HEK293T (cell line): ENCODE results near the gene RAD50.
"Not testable (repeated sequence)": the region's sequence is repeated elsewhere in the genome, so short reads cannot be mapped to it uniquely, and the experiment has no call there.

Experiments used
- CTCF ChIA-PET: fragments of 350-600 bp; formaldehyde crosslinking; extraction: SDS; loops from one replicate; lab custom pipeline; 2021; ENCODE audit warnings: antibody characterized with exemption, inconsistent platforms; lab: Yijun Ruan, JAX
- POLR2A ChIA-PET: fragments of 350-600 bp; formaldehyde crosslinking; extraction: SDS; loops from one replicate; lab custom pipeline; 2020; ENCODE audit warnings: antibody characterized with exemption, inconsistent platforms; lab: Yijun Ruan, JAX
- DNase-seq: peaks from one replicate; pipeline ENCODE4 v3.0.0; 2012; ENCODE audit warnings: mixed read lengths; ENCODE audit errors: extremely low spot score
- ARNT ChIP-seq: fragments of 450-650 bp; IDR thresholded peaks from 2 replicates; pipeline ENCODE4 v1.6.1; 2017; ENCODE audit warnings: mild to moderate bottlenecking
- BHLHE40 ChIP-seq: fragments of 450-650 bp; IDR thresholded peaks from 2 replicates; pipeline ENCODE4 v1.6.1; 2016; ENCODE audit warnings: mild to moderate bottlenecking, moderate library complexity, borderline replicate concordance
- CTBP1 ChIP-seq: fragments of 450-650 bp; IDR thresholded peaks from 2 replicates; pipeline ENCODE4 v1.6.1; 2016; ENCODE audit warnings: borderline replicate concordance
- ELF4 ChIP-seq: fragments of 450-650 bp; IDR thresholded peaks from 2 replicates; pipeline ENCODE4 v1.6.1; 2017; ENCODE audit warnings: antibody characterized with exemption
- FOXA1 ChIP-seq: fragments of 450-650 bp; IDR thresholded peaks from 2 replicates; pipeline ENCODE4 v1.6.1; 2016; ENCODE audit warnings: mild to moderate bottlenecking
- FOXK2 ChIP-seq: fragments of 450-650 bp; IDR thresholded peaks from 2 replicates; pipeline ENCODE4 v1.6.1; 2016; ENCODE audit warnings: mild to moderate bottlenecking
- FOXM1 ChIP-seq: fragments of 450-650 bp; IDR thresholded peaks from 2 replicates; pipeline ENCODE4 v1.6.1; 2017; ENCODE audit warnings: mild to moderate bottlenecking, borderline replicate concordance
- HDGF ChIP-seq: fragments of 450-650 bp; IDR thresholded peaks from 2 replicates; pipeline ENCODE4 v1.6.1; 2017; ENCODE audit warnings: antibody characterized with exemption, borderline replicate concordance
- L3MBTL2 ChIP-seq: fragments of 450-650 bp; conservative IDR thresholded peaks from 2 replicates; pipeline ENCODE4 v1.6.1; 2016; ENCODE audit warnings: mild to moderate bottlenecking
- LEF1 ChIP-seq: fragments of 450-650 bp; IDR thresholded peaks from 2 replicates; pipeline ENCODE4 v1.6.1; 2017; ENCODE audit warnings: mild to moderate bottlenecking, borderline replicate concordance
- NFRKB ChIP-seq: fragments of 450-650 bp; IDR thresholded peaks from 2 replicates; pipeline ENCODE4 v1.6.1; 2016; ENCODE audit warnings: mild to moderate bottlenecking, moderate library complexity
- PKNOX1 ChIP-seq: fragments of 450-650 bp; IDR thresholded peaks from 2 replicates; pipeline ENCODE4 v1.6.1; 2016
- SP1 ChIP-seq: fragments of 450-650 bp; IDR thresholded peaks from 2 replicates; pipeline ENCODE4 v1.6.1; 2017
- SUZ12 ChIP-seq: fragments of 450-650 bp; IDR thresholded peaks from 2 replicates; pipeline ENCODE4 v1.6.1; 2016; ENCODE audit warnings: mild to moderate bottlenecking
- TARDBP ChIP-seq: fragments of 450-650 bp; IDR thresholded peaks from 2 replicates; pipeline ENCODE4 v1.6.1; 2016
- ZNF384 ChIP-seq: fragments of 450-650 bp; IDR thresholded peaks from 2 replicates; pipeline ENCODE4 v1.6.1; 2016

Gene RAD50

GRCh38 chr5:132684922-132685720, 128.3 kb downstream of the RAD50 start:
- TF ChIP-seq SUZ12 (no peak), ZNF384 (no peak), ARNT (no peak), FOXA1 (no peak), HDGF (no peak), ELF4 (no peak), TARDBP (no peak), FOXK2 (no peak), CTBP1 (no peak), SP1 (no peak), FOXM1 (no peak), LEF1 (no peak), BHLHE40 (no peak), NFRKB (no peak)
- no peak for DNase-seq
- ChIA-PET CTCF (no interaction called here), POLR2A (no interaction called here)

- no peak for TF ChIP-seq BHLHE40
- 0 out of 2 replicates have a peak, but pooled peaks have one; percentile 11 for TF ChIP-seq ZNF384
- no peak for TF ChIP-seq CTBP1
- TF ChIP-seq L3MBTL2 = no peak
- no peak for DNase-seq
- POLR2A ChIA-PET = no interaction called here
- CTCF ChIA-PET = no interaction called here
Measured at GRCh38 chr5:132686193-132686592, 129.4 kb downstream of the RAD50 start.

GRCh38 chr5:132687995-132688394, 131.2 kb downstream of the RAD50 start:
- no peak for DNase-seq
- CTCF ChIA-PET = interaction anchor here (1.1 kb wide), 1 partner anchor 11 kb away, joined by 3 read pairs; no protein-coding TSS in a partner anchor
- POLR2A ChIA-PET = no interaction called here
- TF ChIP-seq LEF1 = no peak
- no peak for TF ChIP-seq ZNF384
- TF ChIP-seq BHLHE40 = no peak
- TF ChIP-seq FOXA1 = no peak
- no peak for TF ChIP-seq FOXK2
- no peak for TF ChIP-seq SP1
- TF ChIP-seq CTBP1 = no peak
- TF ChIP-seq FOXM1 = no peak
- TF ChIP-seq ARNT = no peak
- TF ChIP-seq NFRKB = no peak
- TF ChIP-seq L3MBTL2 = no peak
- TF ChIP-seq HDGF = no peak
- TF ChIP-seq ELF4 = no peak
- TF ChIP-seq SUZ12 = no peak
- TF ChIP-seq TARDBP = no peak

- no peak for DNase-seq
- CTCF ChIA-PET = interaction anchor here (1.1 kb wide), 1 partner anchor 11 kb away, joined by 3 read pairs; no protein-coding TSS in a partner anchor
- POLR2A ChIA-PET = no interaction called here
- TF ChIP-seq TARDBP = no peak
Measured at GRCh38 chr5:132688536-132689339, 132.0 kb downstream of the RAD50 start.

GRCh38 chr5:132689513-132689912, 132.7 kb downstream of the RAD50 start:
- no peak for DNase-seq
- ChIA-PET CTCF (interaction anchor here (1.2 kb wide), 1 partner anchor 131 kb away, joined by 3 read pairs; no protein-coding TSS in a partner anchor), POLR2A (no interaction called here)
- TF ChIP-seq FOXA1 (no peak), LEF1 (no peak), ARNT (no peak), FOXM1 (no peak), SUZ12 (no peak), CTBP1 (no peak), PKNOX1 (0 out of 2 replicates have a peak, but pooled peaks have one; percentile 23)

- no peak for TF ChIP-seq BHLHE40
- POLR2A ChIA-PET = no interaction called here
- no peak for DNase-seq
- CTCF ChIA-PET = interaction anchor here (1.2 kb wide), 1 partner anchor 130 kb away, joined by 3 read pairs; no protein-coding TSS in a partner anchor
Measured at GRCh38 chr5:132690156-132690555, 133.4 kb downstream of the RAD50 start.

- POLR2A ChIA-PET, CTCF ChIA-PET, DNase-seq: not testable (repeated sequence)
Measured at GRCh38 chr5:132691755-132692631, 135.2 kb downstream of the RAD50 start.
